Endothelial cell of umbilical vein (primary cell): ENCODE data around the gene SAE1.

Source experiments
- EZH2 ChIP-seq: IDR thresholded peaks from 2 replicates; pipeline ENCODE4 v1.6.1; 2012; ENCODE audit warnings: borderline replicate concordance, low read depth, mild to moderate bottlenecking, moderate library complexity, low read length, inconsistent platforms; ENCODE audit not compliant: severe bottlenecking
- JUN ChIP-seq: IDR thresholded peaks from 2 replicates; pipeline ENCODE4 v1.6.1; 2011; ENCODE audit warnings: borderline replicate concordance, low read depth; ENCODE audit not compliant: insufficient read length, insufficient read depth
- MAX ChIP-seq: IDR thresholded peaks from 2 replicates; pipeline ENCODE4 v1.6.1; 2011; ENCODE audit not compliant: insufficient read depth, insufficient read length
- MYC ChIP-seq: IDR thresholded peaks from one replicate; pipeline ENCODE4 v1.6.1; 2011; ENCODE audit warnings: mild to moderate bottlenecking, low read depth, low read length
- POLR2A ChIP-seq: IDR thresholded peaks from 2 replicates; pipeline ENCODE4 v1.6.1; 2012; ENCODE audit warnings: low read depth, mild to moderate bottlenecking, control low read depth, low read length
- POLR2AphosphoS5 ChIP-seq: IDR thresholded peaks from 2 replicates; pipeline ENCODE4 v1.6.1; 2012; ENCODE audit warnings: low read depth, mild to moderate bottlenecking, control low read depth, low read length, moderate library complexity; ENCODE audit not compliant: insufficient read depth
- TF ChIP-seq, protein P1 (sequence below), 2 donors: IDR thresholded peaks; 1 replicate in 1 of 2; 2 replicates in 1 of 2; pipeline ENCODE4 v1.5.1; 2011; ENCODE audit warnings: low read length in 2 of 2, mild to moderate bottlenecking in 2 of 2, moderate library complexity in 2 of 2, control low read depth in 1 of 2, inconsistent platforms in 1 of 2, low read depth in 1 of 2; ENCODE audit not compliant: insufficient read depth in 1 of 2; ENCODE audit errors: extremely low read depth in 1 of 2

GRCh38 chr19:47133021-47133471, 2.4 kb downstream of the SAE1 start:
- TF ChIP-seq, protein P1, sequence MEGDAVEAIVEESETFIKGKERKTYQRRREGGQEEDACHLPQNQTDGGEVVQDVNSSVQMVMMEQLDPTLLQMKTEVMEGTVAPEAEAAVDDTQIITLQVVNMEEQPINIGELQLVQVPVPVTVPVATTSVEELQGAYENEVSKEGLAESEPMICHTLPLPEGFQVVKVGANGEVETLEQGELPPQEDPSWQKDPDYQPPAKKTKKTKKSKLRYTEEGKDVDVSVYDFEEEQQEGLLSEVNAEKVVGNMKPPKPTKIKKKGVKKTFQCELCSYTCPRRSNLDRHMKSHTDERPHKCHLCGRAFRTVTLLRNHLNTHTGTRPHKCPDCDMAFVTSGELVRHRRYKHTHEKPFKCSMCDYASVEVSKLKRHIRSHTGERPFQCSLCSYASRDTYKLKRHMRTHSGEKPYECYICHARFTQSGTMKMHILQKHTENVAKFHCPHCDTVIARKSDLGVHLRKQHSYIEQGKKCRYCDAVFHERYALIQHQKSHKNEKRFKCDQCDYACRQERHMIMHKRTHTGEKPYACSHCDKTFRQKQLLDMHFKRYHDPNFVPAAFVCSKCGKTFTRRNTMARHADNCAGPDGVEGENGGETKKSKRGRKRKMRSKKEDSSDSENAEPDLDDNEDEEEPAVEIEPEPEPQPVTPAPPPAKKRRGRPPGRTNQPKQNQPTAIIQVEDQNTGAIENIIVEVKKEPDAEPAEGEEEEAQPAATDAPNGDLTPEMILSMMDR (IDR thresholded peaks at IDR 0.05; ENCODE audit: extremely low read depth in 1 of 2, insufficient read depth in 1 of 2, low read depth in 1 of 2, low read length in 2 of 2): no peak
- no peak for TF ChIP-seq POLR2AphosphoS5
- no peak for TF ChIP-seq POLR2A
- no peak for TF ChIP-seq JUN
- TF ChIP-seq MAX: no peak
- no peak for TF ChIP-seq EZH2
- TF ChIP-seq MYC: no peak
